KOPT-K1 (cell line): ENCODE data around the gene NOS1AP.

Source experiments
- H3K27ac ChIP-seq: fragments of 200-600 bp; sonication (generic); 2 replicates; pipeline ENCODE4 v1.5.1; 2016; ENCODE audit warnings: antibody characterized with exemption, mild to moderate bottlenecking, low read depth, low read length; ENCODE audit not compliant: poor library complexity, severe bottlenecking
- H3K36me3 ChIP-seq: fragments of 200-600 bp; sonication (generic); 2 replicates; pipeline ENCODE4 v1.5.1; 2017; ENCODE audit warnings: antibody characterized with exemption, mild to moderate bottlenecking, low read length, moderate library complexity; ENCODE audit not compliant: insufficient read depth
- H3K9me3 ChIP-seq: fragments of 200-600 bp; sonication (generic); 2 replicates; pipeline ENCODE4 v1.5.1; 2017; ENCODE audit warnings: antibody characterized with exemption, low read length, mild to moderate bottlenecking; ENCODE audit not compliant: insufficient read depth, poor library complexity, severe bottlenecking

The NOS1AP gene

DNA sequence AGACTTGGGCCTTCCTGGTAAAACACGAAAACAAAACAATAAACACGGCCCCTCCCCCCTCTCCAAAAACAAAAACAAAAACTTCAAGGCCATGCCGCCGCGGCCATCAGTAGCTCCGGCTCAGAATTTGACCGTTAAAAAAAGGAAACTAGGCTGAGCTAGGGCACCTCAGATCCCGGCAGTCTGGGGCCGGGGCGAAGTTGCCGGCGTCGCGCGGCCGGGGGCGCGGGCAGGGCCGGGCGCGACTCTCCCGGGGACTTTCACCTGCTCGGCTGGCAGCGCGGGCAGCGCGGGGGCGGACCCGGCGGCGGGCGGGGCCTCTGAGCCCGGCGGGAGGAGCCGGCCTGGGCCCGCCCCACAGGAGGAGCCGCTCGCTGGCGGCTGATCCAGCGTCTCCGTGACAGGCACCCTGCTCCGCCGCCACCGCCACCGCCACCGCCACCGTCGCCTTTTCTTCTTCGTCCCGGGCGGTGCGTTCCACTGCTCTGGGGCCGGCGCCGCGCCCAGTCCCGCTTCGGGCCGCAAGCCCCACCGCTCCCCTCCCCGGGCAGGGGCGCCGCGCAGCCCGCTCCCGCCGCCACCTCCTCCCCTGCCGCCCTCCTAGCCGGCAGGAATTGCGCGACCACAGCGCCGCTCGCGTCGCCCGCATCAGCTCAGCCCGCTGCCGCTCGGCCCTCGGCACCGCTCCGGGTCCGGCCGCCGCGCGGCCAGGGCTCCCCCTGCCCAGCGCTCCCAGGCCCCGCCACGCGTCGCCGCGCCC lies at the start of gene NOS1AP:
NOS1AP (plus strand) TSS at position 358 of the 760 bp plus-strand sequence. CDS start 487 bp downstream, outside the sequence.
- Histone ChIP-seq H3K27ac (no peak within 1 kb of the TSS), H3K36me3 (no peaks in the 10 kb centered on the region), H3K9me3 (no peaks in the 10 kb centered on the region)

- no peaks in the 10 kb centered on the region for H3K36me3 ChIP-seq
- no peaks in the 10 kb centered on the region for H3K9me3 ChIP-seq
- H3K27ac ChIP-seq: no peak overlapping the region
Observed at GRCh38 chr1:162020150-162020549, 49.3 kb upstream of the NOS1AP start.

GRCh38 chr1:162021124-162021523 lies 48.4 kb upstream of the NOS1AP start:
- Histone ChIP-seq H3K9me3 (peaks cover 4% of the 10 kb centered on the region), H3K36me3 (no peaks in the 10 kb centered on the region), H3K27ac (no peak overlapping the region)

GRCh38 chr1:162022626-162023025 lies 46.9 kb upstream of the NOS1AP start:
- H3K36me3 ChIP-seq: no peaks in the 10 kb centered on the region
- peaks cover 13% of the 10 kb centered on the region for H3K9me3 ChIP-seq
- H3K27ac ChIP-seq: no peak overlapping the region

DNA sequence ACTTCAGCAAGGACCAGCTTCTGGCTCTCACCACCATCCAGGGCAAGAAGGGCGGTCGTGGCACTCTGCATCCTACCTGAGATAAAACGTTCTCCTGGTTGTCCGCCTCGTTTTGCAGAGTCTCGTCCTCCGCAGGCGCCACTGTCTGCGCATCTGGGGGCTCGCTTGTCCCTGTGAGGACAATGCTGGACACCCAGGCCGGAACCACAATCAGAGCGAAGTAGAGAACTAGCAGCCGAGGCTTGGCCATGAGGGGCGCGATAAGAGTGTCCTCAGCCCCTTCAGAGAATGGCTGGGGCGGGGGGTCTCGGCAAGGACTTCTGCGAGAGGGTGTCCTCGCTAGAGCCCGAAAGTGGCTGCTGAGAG lies 46.3 kb upstream of the NOS1AP start:
- Histone ChIP-seq H3K36me3 (no peaks in the 10 kb centered on the region), H3K9me3 (peaks cover 13% of the 10 kb centered on the region), H3K27ac (no peak overlapping the region)

DNA sequence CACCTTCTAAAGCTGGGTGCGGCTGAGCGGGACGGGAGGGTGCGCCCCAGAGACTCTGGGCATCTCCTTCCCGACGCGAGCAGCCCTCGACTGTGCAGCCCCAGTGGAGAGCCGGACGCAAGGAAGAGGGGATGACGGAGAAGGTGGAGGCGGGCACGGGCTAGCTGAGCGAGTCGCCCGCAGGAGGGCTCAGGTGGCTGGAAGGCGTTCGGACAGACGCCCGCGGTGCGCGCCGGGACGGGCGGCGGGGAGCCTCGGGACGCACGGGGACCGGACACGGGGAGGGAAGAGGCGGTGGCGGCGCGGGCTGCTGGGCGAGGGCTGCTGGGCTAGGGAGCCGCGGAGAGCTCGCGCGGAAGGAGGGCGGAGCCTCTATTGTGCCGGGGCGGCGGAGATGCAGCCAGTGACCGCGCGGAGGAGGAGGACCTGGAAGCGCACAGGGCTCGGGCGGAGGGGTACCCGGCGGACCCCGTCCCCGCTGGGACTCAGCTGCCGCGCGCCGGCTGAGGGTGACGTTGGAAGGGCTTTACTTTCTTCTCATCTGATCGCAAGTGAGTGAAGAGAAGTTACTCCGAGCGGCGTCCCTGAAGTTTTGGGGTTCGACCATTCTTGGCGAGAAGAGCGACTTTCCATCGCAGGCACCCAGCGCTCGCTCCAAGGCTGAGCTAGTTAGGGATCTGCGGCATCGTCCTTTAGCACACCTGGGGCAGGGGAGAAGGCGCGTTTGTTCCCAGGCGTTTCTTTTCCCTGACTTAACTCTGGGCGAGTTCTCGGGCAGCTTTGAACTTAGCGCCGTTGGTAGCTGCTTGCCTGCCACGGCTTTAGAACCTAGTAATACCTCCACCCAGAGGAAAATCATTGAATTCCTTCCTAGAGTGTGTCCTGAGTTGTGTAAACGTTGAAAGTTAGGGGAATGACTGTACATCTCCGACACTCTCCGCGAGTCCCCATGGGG lies 45.7 kb upstream of the NOS1AP start, which contains the start of gene OLFML2B:
OLFML2B (minus strand) TSS at position 323 of the 955 bp plus-strand sequence. CDS start 439 bp downstream, outside the sequence.
- Histone ChIP-seq H3K9me3 (peaks cover 13% of the 10 kb centered on the region), H3K36me3 (no peaks in the 10 kb centered on the region), H3K27ac (no peak within 1 kb of the TSS)

DNA sequence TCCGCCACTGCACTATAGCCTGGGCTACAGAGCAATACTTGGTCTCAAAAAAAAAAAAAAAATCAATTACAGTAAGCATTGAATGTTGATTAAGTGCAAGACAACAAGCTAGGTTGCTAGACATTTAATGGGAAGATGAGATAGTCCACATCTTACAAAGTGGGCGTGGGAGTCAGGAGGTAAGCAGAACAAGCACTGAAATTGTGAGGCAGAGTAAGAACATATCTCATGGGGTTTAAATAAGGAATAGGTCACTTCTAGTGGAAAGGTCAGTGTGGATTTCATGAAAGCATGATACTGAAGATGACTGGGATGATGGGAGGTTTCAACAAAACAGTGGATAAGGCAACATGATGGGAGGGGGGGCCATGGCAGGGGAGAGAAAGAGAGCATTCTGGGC lies 44.0 kb upstream of the NOS1AP start:
- no peak overlapping the region for H3K27ac ChIP-seq
- peaks cover 13% of the 10 kb centered on the region for H3K9me3 ChIP-seq
- H3K36me3 ChIP-seq: no peaks in the 10 kb centered on the region

GRCh38 chr1:162026881-162027280 lies 42.6 kb upstream of the NOS1AP start:
- no peaks in the 10 kb centered on the region for H3K36me3 ChIP-seq

DNA sequence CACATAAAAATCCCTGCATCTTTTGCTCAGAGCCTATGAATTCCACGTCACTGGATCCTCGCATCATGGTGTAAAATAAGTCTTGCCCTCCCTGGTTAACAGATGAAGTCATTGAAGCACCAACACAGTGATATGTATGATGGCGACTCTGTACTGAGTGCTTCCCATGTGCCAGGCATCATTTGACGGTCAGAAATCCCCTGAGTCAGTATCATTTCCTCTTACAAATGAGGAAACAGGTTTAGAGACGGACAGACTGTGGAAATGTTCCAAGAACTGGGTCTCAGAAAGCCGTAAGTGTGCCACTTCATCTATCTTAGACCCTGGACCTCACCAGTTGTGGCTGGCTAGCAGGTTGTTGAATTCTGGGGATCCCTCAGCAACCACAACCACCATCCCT lies 40.8 kb upstream of the NOS1AP start:
- peaks cover 13% of the 10 kb centered on the region for H3K9me3 ChIP-seq
- no peaks in the 10 kb centered on the region for H3K36me3 ChIP-seq
- no peak overlapping the region for H3K27ac ChIP-seq

More at GRCh38 chr1:162026881-162027280, 42.6 kb upstream of the NOS1AP start:
- no peak overlapping the region for H3K27ac ChIP-seq
- H3K9me3 ChIP-seq: peaks cover 13% of the 10 kb centered on the region

DNA sequence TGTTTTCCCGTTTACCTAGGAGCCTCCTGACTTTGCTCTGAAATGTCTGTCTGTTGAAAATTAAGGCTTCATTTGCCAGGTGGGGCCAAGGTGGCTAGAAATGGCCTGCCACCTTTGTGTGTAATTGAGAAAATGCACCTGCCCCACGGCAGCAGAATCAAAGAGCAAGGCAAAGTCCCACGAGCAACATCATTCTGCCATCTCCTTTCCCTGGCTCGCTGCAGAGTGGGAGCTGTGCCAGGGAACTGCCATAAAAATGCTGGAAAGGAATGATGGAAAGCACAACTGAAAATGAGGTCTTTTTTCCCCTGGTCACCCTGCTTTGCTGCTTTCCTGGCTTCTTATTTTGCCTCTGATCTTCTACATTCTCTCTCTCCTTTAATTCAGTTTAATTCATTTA lies 40.3 kb upstream of the NOS1AP start:
- Histone ChIP-seq H3K9me3 (peaks cover 13% of the 10 kb centered on the region), H3K36me3 (no peaks in the 10 kb centered on the region), H3K27ac (no peak overlapping the region)

- no peaks in the 10 kb centered on the region for H3K36me3 ChIP-seq
- peaks cover 12% of the 10 kb centered on the region for H3K9me3 ChIP-seq
- no peak overlapping the region for H3K27ac ChIP-seq
Observed at GRCh38 chr1:162030759-162031280, 38.7 kb upstream of the NOS1AP start.

DNA sequence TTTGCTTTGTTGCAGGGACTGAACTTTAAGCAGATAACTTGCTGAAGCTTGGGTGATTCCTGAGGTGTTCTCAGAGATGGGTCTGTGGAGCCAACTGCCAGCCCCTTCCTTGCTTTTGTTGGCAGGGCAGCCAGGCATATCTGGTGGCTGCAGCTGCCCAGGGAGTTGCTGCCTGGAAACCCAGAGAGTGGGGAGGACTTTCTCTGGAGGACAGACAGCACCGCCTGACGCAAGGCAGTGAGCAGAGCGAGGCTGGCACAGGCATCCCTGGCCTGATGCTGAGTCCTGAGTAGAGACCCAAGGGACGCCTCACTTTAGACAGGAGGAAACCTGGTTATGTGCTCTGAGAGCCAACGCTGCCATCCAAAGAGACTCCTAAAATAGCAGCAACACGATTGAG lies 36.1 kb upstream of the NOS1AP start:
- H3K27ac ChIP-seq: no peak overlapping the region
- H3K36me3 ChIP-seq: no peaks in the 10 kb centered on the region
- no peaks in the 10 kb centered on the region for H3K9me3 ChIP-seq

- H3K36me3 ChIP-seq: no peaks in the 10 kb centered on the region
- H3K9me3 ChIP-seq: no peaks in the 10 kb centered on the region
- no peak overlapping the region for H3K27ac ChIP-seq
Observed at GRCh38 chr1:162035241-162035640, 34.2 kb upstream of the NOS1AP start.

GRCh38 chr1:162036163-162036562 lies 33.3 kb upstream of the NOS1AP start:
- H3K36me3 ChIP-seq: no peaks in the 10 kb centered on the region
- H3K9me3 ChIP-seq: no peaks in the 10 kb centered on the region
- H3K27ac ChIP-seq: no peak overlapping the region

DNA sequence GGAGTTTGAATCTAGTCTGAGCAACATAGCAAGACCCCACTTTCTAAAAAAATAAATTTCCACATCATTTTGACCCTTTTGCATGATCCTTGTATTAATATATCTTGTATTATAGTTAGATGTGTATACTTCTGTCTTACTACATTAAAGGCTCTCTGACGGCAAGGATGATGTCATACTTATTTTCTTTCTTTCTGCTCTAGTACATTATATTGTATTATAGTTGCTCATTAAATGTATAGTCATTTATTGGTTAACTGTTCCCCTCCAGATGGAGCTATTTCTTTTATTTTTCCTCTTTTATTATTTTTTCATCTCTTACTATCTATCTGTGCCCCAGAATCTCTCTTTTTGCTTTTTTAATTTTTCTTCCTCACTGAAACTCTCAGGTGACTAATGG lies 30.9 kb upstream of the NOS1AP start:
- Histone ChIP-seq H3K36me3 (no peaks in the 10 kb centered on the region), H3K9me3 (peaks cover 11% of the 10 kb centered on the region), H3K27ac (no peak overlapping the region)
